Heart right ventricle (tissue), 16 donors: Measurements from ENCODE around the gene HOGA1. TPM values are rescaled to one million over a fixed set of nuclear protein-coding genes. Genes with fewer than 3 reads are reported as not detected.
"Not testable (repeated sequence)": the region's sequence is repeated elsewhere in the genome, so short reads cannot be mapped to it uniquely, and the experiment has no call there.

Experiments
- ATAC-seq, 8 donors: fragments of 200-7000 bp; cut with Tn5 transposase; one replicate each; pipeline ENCODE4 v1.9.1; 2020; ENCODE audit warnings: mild to moderate bottlenecking in 8 of 8, moderate library complexity in 8 of 8, moderate number of reproducible peaks in 1 of 8
- DNase-seq, 2 donors: peaks; one replicate each; pipeline ENCODE4 v3.0.0-alpha.2; 2020
- H3K27ac ChIP-seq, 10 donors: fragments of 200-600 bp; sonication (generic) in 2 of 10; one replicate each; pipeline versions ENCODE4 v1.5.0 to v1.8.0; 2020 to 2022; ENCODE audit warnings: mild to moderate bottlenecking in 3 of 10
- H3K27me3 ChIP-seq, 7 donors: fragments of 200-600 bp; one replicate each; pipeline ENCODE4 v1.8.0; 2021 to 2022; ENCODE audit warnings: mild to moderate bottlenecking in 2 of 7
- H3K36me3 ChIP-seq, 9 donors: fragments of 200-600 bp; sonication (generic) in 1 of 9; one replicate each; pipeline versions ENCODE4 v1.5.0 to v1.8.0; 2020 to 2022; ENCODE audit warnings: mild to moderate bottlenecking in 2 of 9
- H3K4me1 ChIP-seq, 9 donors: fragments of 200-600 bp; sonication (generic) in 1 of 9; one replicate each; pipeline versions ENCODE4 v1.5.0 to v1.8.0; 2020 to 2022; ENCODE audit warnings: mild to moderate bottlenecking in 4 of 9
- H3K4me3 ChIP-seq, 10 donors: fragments of 200-600 bp; sonication (generic) in 2 of 10; one replicate each; pipeline versions ENCODE4 v1.5.0 to v1.8.0; 2020 to 2022; ENCODE audit warnings: mild to moderate bottlenecking in 7 of 10, moderate library complexity in 2 of 10
- H3K9me3 ChIP-seq, 11 donors: fragments of 200-600 bp in 10 of 11; sonication (generic) in 2 of 11; one replicate each; pipeline versions ENCODE4 v1.5.0 to v1.8.0; 2013 to 2022; ENCODE audit warnings: mild to moderate bottlenecking in 2 of 11, control low read depth in 1 of 11, moderate library complexity in 1 of 11
- CTCF ChIP-seq, 9 donors: fragments of 200-600 bp; sonication (generic) in 2 of 9; IDR thresholded peaks; one replicate each; pipeline versions ENCODE4 v1.5.0 to v1.8.0; 2021 to 2022; ENCODE audit warnings: antibody characterized with exemption in 9 of 9, mild to moderate bottlenecking in 5 of 9, moderate library complexity in 1 of 9
- WGBS, 2 donors: extraction: QIAGEN DNeasy Blood & Tissue Kit; methylation state at CpG; one replicate each; pipeline ENCODE4 v1.1.7; 2013; ENCODE audit warnings: inconsistent platforms in 1 of 2; 5-methylcytosine and 5-hydroxymethylcytosine counted together
- intact Hi-C, 10 donors: fragments of 100-400 bp; cut with DNase I; formaldehyde crosslinking; loops; one replicate each; pipeline versions ENCODE4 v1.11.1 to v1.14.2; 2022
- polyA plus RNA-seq, 2 donors: library from polyadenylated mRNA; stranded (reverse); fragments of 200-250 nt; gene quantifications; one replicate each; pipeline ENCODE4 v1.2.3, GENCODE V29; 2013
- total RNA-seq, 10 donors: library from RNA; stranded (reverse); fragmentation: NEBNext Ultra II Directional in 3 of 10; extraction: Animal tissue kit (Norgen Biotek cat#: 25700) in 3 of 10; gene quantifications; one replicate each; pipeline versions ENCODE4 v1.2.1 to v1.2.4, GENCODE V29; 2021 to 2023
- donor health status: Arrhythmogenic right ventricular cardiomyopathy.
- donor health status: ischemic (EF 13 %, LVEDD 7.1; RV severe dilation, severe dysfunction).
- donor health status: healthy with polysubstance abuse.
- donor health status: DM: no; HTN: yes; CAD: no.
- donor health status: DM: no; HTN: no; CAD: no.
- donor health status: ischemic (EF 25% LVEDD 6.9; RV normal size, moderate dysfunction).
- donor health status: ischemic (EF 25% LVEDD 5.7; RV mildly dilated, moderate dysfunction).
- donor health status: healthy.
- donor health status: DM: yes; HTN: yes; CAD: no.
- donor health status: Ischemic cardiomyopathy.
- donor health status: ischemic (EF 35%, LVEDD 5.7; RV mildly dilated, moderate dysfunction).
- donor health status: nonischemic (EF 11% LVEDD 7.7; RV severe dilation, severe dysfunction).
- donor health status: DM: yes; HTN: yes; CAD: no.
- donor health status: PGD.
- donor health status: ischemic (EF 29% LVEDD 5.4; RV normal size, mild dysfunction).
- donor health status: nonischemic (EF 23%, LVEDD 6.1; RV moderate dilation, normal function).

The HOGA1 gene
- total and polyA plus RNA-seq, 12 donors: 8.9 to 58.3 (median 18.1) TPM

DNA sequence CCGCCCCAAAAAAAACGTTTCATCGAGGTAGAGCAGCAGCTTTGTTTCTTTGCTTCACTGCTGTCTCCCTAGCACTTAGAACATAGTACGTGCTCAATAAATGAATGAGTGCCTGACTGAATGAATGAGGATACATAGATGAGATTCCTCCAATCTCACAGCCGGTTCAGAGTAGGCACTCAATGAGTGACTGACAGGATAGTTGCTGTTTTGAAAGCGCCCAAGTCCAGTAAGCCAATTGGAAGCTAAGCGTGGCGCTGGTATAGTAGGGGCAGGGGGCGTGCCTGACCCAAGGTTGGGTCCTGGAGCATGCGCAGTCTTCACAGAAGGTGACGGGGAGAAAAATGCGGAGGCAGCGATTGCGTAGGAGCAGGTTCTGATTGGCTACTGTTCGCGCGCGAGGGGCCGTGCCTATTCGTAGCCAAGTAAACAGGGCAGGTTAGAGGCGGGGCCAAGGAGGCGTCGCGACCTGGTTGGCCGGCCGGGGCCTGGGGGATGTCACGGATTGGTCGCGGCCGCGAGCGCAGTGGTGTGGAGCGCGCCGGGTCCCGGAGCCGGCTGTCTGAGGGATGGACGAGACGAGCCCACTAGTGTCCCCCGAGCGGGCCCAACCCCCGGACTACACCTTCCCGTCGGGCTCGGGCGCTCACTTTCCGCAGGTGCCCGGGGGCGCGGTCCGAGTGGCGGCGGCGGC is 56.1 kb downstream of the HOGA1 start, which contains the start of gene PI4K2A:
Gene PI4K2A (plus strand): TSS at position 498 of the 694 bp plus-strand sequence. CDS start 72 bp downstream, at position 570.
- H3K9me3 ChIP-seq: no peaks in the 10 kb centered on the region
- 2% methylated on average over 54 of the region's 54 CpGs for WGBS, 2 donors
- H3K36me3 ChIP-seq: peaks cover 0 to 24% (median 0%) of the 10 kb centered on the region in 9 donors
- peak; percentile 97 to 99 for DNase-seq
- intact Hi-C loops: no loop called here
- peak; percentile 99 to 100 (median 99) for ATAC-seq
- peaks cover 0 to 30% (median 17%) of the 10 kb centered on the region in 9 donors for H3K4me1 ChIP-seq
- peak within 1 kb of the TSS; percentile 66 to 92 (median 84) for H3K4me3 ChIP-seq
- H3K27me3 ChIP-seq: no peaks in the 10 kb centered on the region
- TF ChIP-seq CTCF (IDR thresholded peaks at IDR 0.05): no peak
- H3K27ac ChIP-seq: peak within 1 kb of the TSS; percentile 17 to 92 (median 78)

- peak in 7 of 8 donors; percentile 1 to 56 (median 39) for ATAC-seq
- peak in 1 of 2 donors; percentile 24 for DNase-seq
- WGBS, 2 donors: 1 to 2% methylated on average over 67 of the region's 67 CpGs
- no peak for TF ChIP-seq CTCF (IDR thresholded peaks at IDR 0.05)
- Histone ChIP-seq H3K4me1 (peaks cover 0 to 30% (median 17%) of the 10 kb centered on the region in 9 donors), H3K27ac (peak overlapping the region; percentile 17 to 92 (median 78)), H3K9me3 (no peaks in the 10 kb centered on the region), H3K36me3 (peaks cover 0 to 28% (median 0%) of the 10 kb centered on the region in 9 donors), H3K27me3 (no peaks in the 10 kb centered on the region), H3K4me3 (peak overlapping the region; percentile 66 to 92 (median 84))
- intact Hi-C loops: no loop called here
Measured at GRCh38 chr10:97640868-97641811, 57.0 kb downstream of the HOGA1 start.

- ATAC-seq, DNase-seq, H3K9me3 ChIP-seq, H3K27ac ChIP-seq, intact Hi-C loops, H3K27me3 ChIP-seq: not testable (repeated sequence)
- peaks cover 0 to 37% (median 17%) of the 10 kb centered on the region in 9 donors for H3K4me1 ChIP-seq
- WGBS, 2 donors: 95 to 96% methylated on average over 13 of the region's 13 CpGs
- peak overlapping the region in 5 of 10 donors; percentile 72 to 91 (median 84) for H3K4me3 ChIP-seq
- peaks cover 0 to 42% (median 0%) of the 10 kb centered on the region in 9 donors for H3K36me3 ChIP-seq
Measured at GRCh38 chr10:97642471-97643159, 58.4 kb downstream of the HOGA1 start.

- Histone ChIP-seq H3K9me3 (no peaks in the 10 kb centered on the region), H3K36me3 (peaks cover 0 to 42% (median 0%) of the 10 kb centered on the region in 9 donors), H3K4me1 (peaks cover 0 to 46% (median 17%) of the 10 kb centered on the region in 9 donors), H3K27me3 (no peaks in the 10 kb centered on the region), H3K4me3 (no peak overlapping the region), H3K27ac (no peak overlapping the region)
- 96% methylated on average over 4 of the region's 4 CpGs for WGBS, 2 donors
- ATAC-seq (no peak), DNase-seq (no peak)
- intact Hi-C loops: no loop called here
- TF ChIP-seq CTCF (IDR thresholded peaks at IDR 0.05): no peak
Measured at GRCh38 chr10:97643441-97643985, 59.3 kb downstream of the HOGA1 start.
